Skeletal muscle tissue (tissue), 5 donors: ENCODE measurements around the gene TUBG2. TPM values are rescaled to one million over a fixed set of nuclear protein-coding genes. Genes with fewer than 3 reads are reported as not detected.

ENCODE experiments used
- H3K27ac ChIP-seq: one replicate; pipeline ENCODE4 v1.7.0; 2013; ENCODE audit warnings: mild to moderate bottlenecking, low read depth, low read length, inconsistent platforms
- H3K27me3 ChIP-seq, 3 donors: one replicate each; pipeline ENCODE4 v1.7.0; 2013; ENCODE audit warnings: low read length in 3 of 3; ENCODE audit not compliant: control insufficient read depth in 3 of 3, insufficient read depth in 3 of 3
- H3K36me3 ChIP-seq, 3 donors: one replicate each; pipeline ENCODE4 v1.7.0; 2013; ENCODE audit warnings: low read length in 3 of 3; ENCODE audit not compliant: control insufficient read depth in 3 of 3, insufficient read depth in 3 of 3
- H3K4me1 ChIP-seq, 3 donors: one replicate each; pipeline ENCODE4 v1.7.0; 2013; ENCODE audit warnings: low read length in 3 of 3, mild to moderate bottlenecking in 3 of 3; ENCODE audit not compliant: control insufficient read depth in 3 of 3, insufficient read depth in 3 of 3
- H3K4me3 ChIP-seq, 3 donors: one replicate each; pipeline ENCODE4 v1.7.0; 2013; ENCODE audit warnings: low read length in 3 of 3
- H3K9ac ChIP-seq, 3 donors: one replicate each; pipeline ENCODE4 v1.7.0; 2013; ENCODE audit warnings: low read length in 3 of 3, mild to moderate bottlenecking in 3 of 3, moderate library complexity in 2 of 3, low read depth in 1 of 3
- H3K9me3 ChIP-seq, 3 donors: one replicate each; pipeline ENCODE4 v1.7.0; 2013; ENCODE audit warnings: low read length in 3 of 3; ENCODE audit not compliant: control insufficient read depth in 3 of 3
- small RNA-seq: library from RNA; depleted of rRNA; stranded (forward); fragments of <200 nt; gene quantifications from one replicate; pipeline ENCODE3, GENCODE V24; 2014
- total RNA-seq: library from RNA; depleted of rRNA; stranded (reverse); fragments of >200 nt; gene quantifications from one replicate; pipeline ENCODE4 v1.2.3, GENCODE V29; 2014
- donor health status: Osteomylitis.

Gene TUBG2
- total RNA-seq, 1 donor from 2014 or later: 1.6 TPM

- H3K27me3 ChIP-seq: no peaks in the 10 kb centered on the region
- H3K4me1 ChIP-seq: no peaks in the 10 kb centered on the region
- H3K9me3 ChIP-seq: no peaks in the 10 kb centered on the region
- H3K9ac ChIP-seq: no peak overlapping the region
- H3K36me3 ChIP-seq: peaks cover 79 to 89% (median 86%) of the 10 kb centered on the region in 3 donors
- H3K4me3 ChIP-seq: no peak overlapping the region
- no peak overlapping the region for H3K27ac ChIP-seq
Observed at GRCh38 chr17:42706732-42707131, 47.6 kb downstream of the TUBG2 start.

GRCh38 chr17:42708588-42708987 lies 49.5 kb downstream of the TUBG2 start:
- Histone ChIP-seq H3K4me3 (no peak overlapping the region), H3K27ac (no peak overlapping the region), H3K4me1 (no peaks in the 10 kb centered on the region), H3K36me3 (peaks cover 72 to 87% (median 83%) of the 10 kb centered on the region in 3 donors), H3K27me3 (no peaks in the 10 kb centered on the region), H3K9ac (no peak overlapping the region), H3K9me3 (no peaks in the 10 kb centered on the region)

DNA sequence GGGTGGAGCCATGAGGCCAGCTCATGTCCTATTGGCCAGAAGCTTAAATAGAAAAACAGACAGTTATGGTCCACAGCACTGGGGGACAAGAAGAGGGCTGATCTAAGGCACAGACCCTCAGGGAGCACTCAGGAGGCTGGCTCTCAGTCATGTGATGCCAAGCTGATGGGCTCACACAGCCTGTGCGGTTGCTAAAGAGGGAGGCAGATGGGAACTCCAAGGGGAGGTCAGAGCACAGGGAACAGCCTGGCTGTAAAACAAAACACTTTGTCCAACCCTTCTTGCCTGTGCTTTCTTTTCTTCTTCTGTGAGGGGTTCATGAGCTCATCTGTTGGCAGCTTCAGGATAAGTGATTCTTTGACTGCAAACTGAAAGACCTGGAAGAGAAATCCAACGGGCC lies 50.5 kb downstream of the TUBG2 start:
- Histone ChIP-seq H3K4me1 (no peaks in the 10 kb centered on the region), H3K27ac (no peak overlapping the region), H3K4me3 (no peak overlapping the region), H3K9ac (no peak overlapping the region), H3K36me3 (peaks cover 66 to 86% (median 82%) of the 10 kb centered on the region in 3 donors), H3K9me3 (no peaks in the 10 kb centered on the region), H3K27me3 (no peaks in the 10 kb centered on the region)

Small RNA genes lying within 50 kb of the gene (small RNA-seq; reads per million reads assigned to genes)
- gene MIR6780A: not detected

Other genes with a start within 250 kb of the TUBG2 start
- 238 TPM for gene CAVIN1, start 236.0 kb upstream of the TUBG2 start, total RNA-seq
- 66.8 TPM for gene ATP6V0A1, start 200.4 kb upstream of the TUBG2 start, total RNA-seq
- 14.1 TPM for gene NAGLU, start 123.0 kb upstream of the TUBG2 start, total RNA-seq
- 1.6 TPM for gene HSD17B1, start 106.4 kb upstream of the TUBG2 start, total RNA-seq
- gene COASY, start 97.1 kb upstream of the TUBG2 start, total RNA-seq: 6.3 TPM
- gene MLX, start 92.2 kb upstream of the TUBG2 start, total RNA-seq: 21.9 TPM
- 2.1 TPM for gene PSMC3IP, start 81.6 kb upstream of the TUBG2 start, total RNA-seq
- 47.5 TPM for gene RETREG3, start 49.9 kb upstream of the TUBG2 start, total RNA-seq
- 13.0 TPM for gene TUBG1, start 49.6 kb upstream of the TUBG2 start, total RNA-seq
- 20.4 TPM for gene PLEKHH3, start 17.7 kb downstream of the TUBG2 start, total RNA-seq
- gene CCR10, start 22.6 kb downstream of the TUBG2 start, total RNA-seq: 0.52 TPM
- gene CNTNAP1, start 23.2 kb downstream of the TUBG2 start, total RNA-seq: 8.9 TPM
- gene EZH1, start 85.8 kb downstream of the TUBG2 start, total RNA-seq: 13.0 TPM
- 16.2 TPM for gene RAMP2, start 101.9 kb downstream of the TUBG2 start, total RNA-seq
- gene VPS25, start 114.2 kb downstream of the TUBG2 start, total RNA-seq: 38.6 TPM
- gene WNK4, start 121.3 kb downstream of the TUBG2 start, total RNA-seq: not detected
- 99.2 TPM for gene COA3, start 139.4 kb downstream of the TUBG2 start, total RNA-seq
- 1.0 TPM for gene CNTD1, start 139.6 kb downstream of the TUBG2 start, total RNA-seq
- 44.9 TPM for gene BECN1, start 165.0 kb downstream of the TUBG2 start, total RNA-seq
- 31.8 TPM for gene PSME3, start 174.1 kb downstream of the TUBG2 start, total RNA-seq
- gene AOC2, start 185.3 kb downstream of the TUBG2 start, total RNA-seq: 0.52 TPM
- 16.2 TPM for gene AOC3, start 191.9 kb downstream of the TUBG2 start, total RNA-seq
- not detected for gene G6PC1, start 241.5 kb downstream of the TUBG2 start, total RNA-seq